Tibial nerve (tissue), 4 donors: ENCODE results near the gene PPFIBP1. TPM values are rescaled to one million over a fixed set of nuclear protein-coding genes. Genes with fewer than 3 reads are reported as not detected.
A peak's percentile ranks its signal among the peaks of the same experiment; 100 is the strongest.

Experiments
- DNase-seq, 2 donors: peaks; one replicate each; pipeline ENCODE4 v3.0.0-alpha.2; 2019; ENCODE audit warnings: low spot score in 2 of 2
- H3K27ac ChIP-seq, 4 donors: fragments of 200-600 bp; sonication (generic) in 3 of 4; one replicate each; pipeline ENCODE4 v1.5.1; 2017 to 2019; ENCODE audit warnings: mild to moderate bottlenecking in 1 of 4
- H3K27me3 ChIP-seq, 2 donors: fragments of 200-600 bp; sonication (generic) in 1 of 2; one replicate each; pipeline versions ENCODE4 v1.5.1 to v1.6.0; 2017 to 2019
- H3K36me3 ChIP-seq, 3 donors: fragments of 200-600 bp; sonication (generic); one replicate each; pipeline ENCODE4 v1.5.1; 2018 to 2019
- H3K4me1 ChIP-seq, 4 donors: fragments of 200-600 bp; sonication (generic) in 3 of 4; one replicate each; pipeline ENCODE4 v1.5.1; 2017 to 2019
- H3K4me3 ChIP-seq, 4 donors: fragments of 200-600 bp; sonication (generic) in 3 of 4; one replicate each; pipeline ENCODE4 v1.5.1; 2017 to 2019; ENCODE audit warnings: mild to moderate bottlenecking in 1 of 4, moderate library complexity in 1 of 4
- H3K9me3 ChIP-seq, 4 donors: fragments of 200-600 bp; sonication (generic) in 3 of 4; one replicate each; pipeline ENCODE4 v1.5.1; 2017 to 2019
- EP300 ChIP-seq, 2 donors: sonication (generic); formaldehyde crosslinking; IDR thresholded peaks; one replicate each; pipeline ENCODE4 v1.6.1; 2017; ENCODE audit warnings: antibody characterized with exemption in 2 of 2, mild to moderate bottlenecking in 1 of 2
- POLR2A ChIP-seq, 2 donors: fragments of 450-650 bp; IDR thresholded peaks; one replicate each; pipeline ENCODE4 v1.6.1; 2017; ENCODE audit warnings: antibody characterized with exemption in 2 of 2, mild to moderate bottlenecking in 2 of 2, moderate library complexity in 2 of 2
- WGBS, 2 donors: methylation state at CpG; one replicate each; pipeline ENCODE4 v1.1.5; 2018; 5-methylcytosine and 5-hydroxymethylcytosine counted together
- total RNA-seq, 4 donors: library from RNA; depleted of rRNA; stranded (reverse); fragments of >200 nt; gene quantifications; one replicate each; pipeline ENCODE4 v1.1.0, GENCODE V29; 2016
- TF ChIP-seq, protein P1 (sequence below), 5 experiments: fragments of 200-600 bp in 3 of 5; fragments of 450-650 bp in 2 of 5; sonication (generic) in 3 of 5; IDR thresholded peaks; one replicate each; pipeline ENCODE4 v1.5.1; 2016 to 2019; ENCODE audit warnings: antibody characterized with exemption in 5 of 5, mild to moderate bottlenecking in 3 of 5, moderate library complexity in 2 of 5

Gene PPFIBP1
- total RNA-seq, 4 donors from 2014 or later = 56.9 to 110 (median 72.5) TPM

DNA sequence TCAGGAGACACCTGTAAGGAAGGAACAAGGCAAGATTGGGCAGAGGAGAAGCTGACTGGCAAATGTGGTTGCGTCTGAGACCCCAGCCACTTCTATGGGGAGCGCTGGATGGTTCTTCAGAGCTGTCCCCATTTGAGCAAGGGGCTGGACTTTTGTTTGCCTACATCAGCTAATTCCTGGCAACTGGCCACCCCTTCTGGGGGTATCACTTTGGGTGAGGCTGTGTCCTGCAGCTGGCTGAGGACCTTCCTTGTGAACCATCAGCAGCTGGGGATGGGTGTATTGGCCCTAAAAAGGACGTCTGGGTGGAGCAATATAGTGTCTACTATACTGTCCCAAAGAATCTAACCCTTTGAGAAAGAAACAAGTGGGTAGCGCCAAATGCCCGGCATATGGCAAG is 23.6 kb downstream of the PPFIBP1 start:
- TF ChIP-seq POLR2A (IDR thresholded peaks at IDR 0.05) = no peak
- no peak for TF ChIP-seq EP300 (IDR thresholded peaks at IDR 0.05)
- TF ChIP-seq, protein P1, sequence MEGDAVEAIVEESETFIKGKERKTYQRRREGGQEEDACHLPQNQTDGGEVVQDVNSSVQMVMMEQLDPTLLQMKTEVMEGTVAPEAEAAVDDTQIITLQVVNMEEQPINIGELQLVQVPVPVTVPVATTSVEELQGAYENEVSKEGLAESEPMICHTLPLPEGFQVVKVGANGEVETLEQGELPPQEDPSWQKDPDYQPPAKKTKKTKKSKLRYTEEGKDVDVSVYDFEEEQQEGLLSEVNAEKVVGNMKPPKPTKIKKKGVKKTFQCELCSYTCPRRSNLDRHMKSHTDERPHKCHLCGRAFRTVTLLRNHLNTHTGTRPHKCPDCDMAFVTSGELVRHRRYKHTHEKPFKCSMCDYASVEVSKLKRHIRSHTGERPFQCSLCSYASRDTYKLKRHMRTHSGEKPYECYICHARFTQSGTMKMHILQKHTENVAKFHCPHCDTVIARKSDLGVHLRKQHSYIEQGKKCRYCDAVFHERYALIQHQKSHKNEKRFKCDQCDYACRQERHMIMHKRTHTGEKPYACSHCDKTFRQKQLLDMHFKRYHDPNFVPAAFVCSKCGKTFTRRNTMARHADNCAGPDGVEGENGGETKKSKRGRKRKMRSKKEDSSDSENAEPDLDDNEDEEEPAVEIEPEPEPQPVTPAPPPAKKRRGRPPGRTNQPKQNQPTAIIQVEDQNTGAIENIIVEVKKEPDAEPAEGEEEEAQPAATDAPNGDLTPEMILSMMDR (IDR thresholded peaks at IDR 0.05) = no peak
- 80 to 95% methylated on average over 5 of the region's 5 CpGs for WGBS, 2 donors
- Histone ChIP-seq H3K27ac (no peak overlapping the region), H3K9me3 (no peaks in the 10 kb centered on the region), H3K36me3 (no peaks in the 10 kb centered on the region), H3K27me3 (no peaks in the 10 kb centered on the region), H3K4me1 (peaks cover 0 to 70% (median 33%) of the 10 kb centered on the region in 4 donors), H3K4me3 (no peak overlapping the region)
- DNase-seq = no peak

DNA sequence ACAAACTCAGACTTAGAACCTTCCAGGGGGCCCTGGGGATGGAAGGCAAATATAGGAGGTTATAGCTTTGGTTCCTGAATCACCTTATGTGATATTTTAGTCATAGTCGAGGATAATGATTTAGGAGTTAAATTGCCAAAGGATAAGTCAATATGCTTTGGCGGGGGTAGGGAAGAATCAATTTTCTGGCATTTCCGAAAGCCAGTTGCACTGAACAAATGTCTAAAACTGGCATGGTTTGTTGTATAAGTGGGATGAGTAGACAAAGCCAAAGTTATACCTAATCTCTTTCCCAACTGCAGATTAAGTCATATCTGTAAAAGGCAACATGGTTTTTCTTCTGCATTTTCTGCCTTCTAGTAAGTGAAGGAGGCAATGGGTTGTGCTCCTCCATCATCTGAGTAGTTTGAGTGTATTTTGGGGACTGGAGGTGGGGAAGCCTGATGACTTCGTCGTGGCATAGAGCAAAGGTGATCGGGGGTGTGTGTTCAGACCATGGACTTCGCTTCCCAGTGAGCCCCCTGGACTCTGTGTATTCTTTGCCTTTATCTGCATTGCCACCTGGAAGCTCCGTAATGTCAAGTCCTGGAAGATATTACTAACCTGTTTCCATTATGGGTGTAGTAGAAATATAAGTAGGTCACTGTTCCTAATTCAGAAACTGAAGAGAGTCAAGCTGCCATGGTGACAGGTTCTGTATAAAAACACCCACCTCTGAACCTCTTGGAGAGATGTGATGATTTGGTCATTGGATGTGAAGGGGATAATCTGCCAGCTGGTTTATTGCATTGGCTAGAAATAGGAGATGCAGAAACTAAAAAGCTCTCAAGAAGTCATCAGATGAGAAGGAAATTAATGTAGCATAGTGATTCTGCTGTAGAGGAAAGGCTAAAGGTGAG is 24.5 kb downstream of the PPFIBP1 start:
- H3K4me1 ChIP-seq = peaks cover 0 to 77% (median 35%) of the 10 kb centered on the region in 4 donors
- H3K9me3 ChIP-seq = no peaks in the 10 kb centered on the region
- H3K27me3 ChIP-seq = no peaks in the 10 kb centered on the region
- TF ChIP-seq, protein P1 (IDR thresholded peaks at IDR 0.05) = no peak
- TF ChIP-seq EP300 (IDR thresholded peaks at IDR 0.05) = no peak
- TF ChIP-seq POLR2A (IDR thresholded peaks at IDR 0.05) = no peak
- DNase-seq = no peak
- no peak overlapping the region for H3K4me3 ChIP-seq
- WGBS, 2 donors = 87 to 93% methylated on average over 8 of the region's 8 CpGs
- no peaks in the 10 kb centered on the region for H3K36me3 ChIP-seq
- H3K27ac ChIP-seq = peak overlapping the region in 2 of 4 donors; percentile 76 to 91

DNA sequence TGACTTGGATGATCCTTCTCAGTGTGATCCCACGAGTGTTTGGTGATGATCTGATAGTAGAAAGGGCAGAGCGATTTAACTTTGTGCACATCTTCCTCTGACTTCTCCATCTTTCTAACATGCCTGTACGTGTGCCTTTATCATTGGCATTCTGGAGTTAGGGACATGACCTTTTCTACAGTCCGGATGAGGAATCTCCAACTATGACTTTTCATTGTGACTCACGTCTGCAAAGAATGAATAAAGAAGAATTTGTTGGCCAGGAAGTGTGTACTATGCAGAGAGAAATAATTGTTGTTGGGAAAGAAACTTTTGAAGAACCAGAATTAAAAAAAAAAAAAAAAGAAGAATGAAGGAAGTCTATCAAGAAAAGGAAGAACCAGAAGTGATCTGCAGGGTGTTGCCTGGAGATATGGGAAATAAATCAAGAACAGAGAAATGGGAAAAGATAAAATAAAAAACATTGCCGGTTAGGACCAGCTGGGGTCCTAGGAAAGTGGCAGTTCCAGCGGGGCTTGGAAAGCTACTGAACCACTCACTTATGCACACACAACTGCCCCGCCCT is 25.3 kb downstream of the PPFIBP1 start:
- H3K36me3 ChIP-seq = no peaks in the 10 kb centered on the region
- peak overlapping the region; percentile 50 to 91 (median 64) for H3K27ac ChIP-seq
- 30% methylated on average over 8 of the region's 8 CpGs for WGBS, 2 donors
- no peak for DNase-seq
- H3K9me3 ChIP-seq = no peaks in the 10 kb centered on the region
- no peaks in the 10 kb centered on the region for H3K27me3 ChIP-seq
- peaks cover 0 to 84% (median 36%) of the 10 kb centered on the region in 4 donors for H3K4me1 ChIP-seq
- peak overlapping the region in 1 of 4 donors; percentile 22 for H3K4me3 ChIP-seq
- no peak for TF ChIP-seq POLR2A (IDR thresholded peaks at IDR 0.05)
- TF ChIP-seq, protein P1 (IDR thresholded peaks at IDR 0.05) = no peak
- no peak for TF ChIP-seq EP300 (IDR thresholded peaks at IDR 0.05)

DNA sequence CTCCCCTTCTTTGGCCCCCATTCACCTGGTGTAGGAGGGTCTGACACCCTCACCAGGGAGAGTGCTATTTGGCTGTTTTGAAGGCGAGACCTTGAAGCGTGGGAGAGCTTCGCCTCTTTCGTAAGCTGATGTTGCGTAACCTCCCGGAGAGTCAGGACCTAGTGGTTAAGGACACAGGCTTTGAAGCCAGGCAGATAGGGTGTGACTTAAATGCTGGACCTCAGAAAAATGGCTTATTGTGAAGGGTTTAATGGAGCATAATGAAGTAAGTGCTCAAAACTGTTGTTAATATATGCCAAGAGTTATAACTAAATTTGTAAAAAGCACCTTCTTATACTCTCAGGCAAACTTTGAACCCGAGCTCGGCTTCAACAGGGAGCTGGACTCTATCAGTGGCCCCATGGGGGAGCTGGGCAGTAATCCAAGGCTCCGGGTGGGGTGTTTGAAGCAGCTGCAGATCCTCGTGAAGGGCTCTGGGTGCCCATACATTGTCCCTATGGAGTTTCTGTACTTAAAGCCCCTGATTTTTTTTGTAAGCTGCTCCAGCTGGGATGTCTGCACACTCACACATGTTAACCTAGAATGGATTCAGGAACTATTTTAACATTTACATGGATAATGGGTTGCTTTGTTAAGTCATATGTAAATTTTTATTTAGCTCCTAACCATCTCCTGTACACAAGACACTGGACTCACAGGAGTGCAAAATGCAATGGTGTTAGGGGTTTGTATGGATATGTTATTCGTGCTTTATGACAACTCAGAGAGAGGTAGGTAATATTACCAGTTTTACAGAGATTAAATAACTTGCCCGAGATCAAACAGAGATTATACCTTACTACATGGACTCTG is 26.0 kb downstream of the PPFIBP1 start:
- Histone ChIP-seq H3K4me1 (peaks cover 0 to 92% (median 36%) of the 10 kb centered on the region in 4 donors), H3K27ac (peak overlapping the region; percentile 50 to 91 (median 64)), H3K36me3 (no peaks in the 10 kb centered on the region), H3K4me3 (peak overlapping the region in 1 of 4 donors; percentile 22), H3K27me3 (no peaks in the 10 kb centered on the region), H3K9me3 (no peaks in the 10 kb centered on the region)
- DNase-seq = peak; percentile 76 to 93
- TF ChIP-seq EP300 (IDR thresholded peaks at IDR 0.05) = peak in 1 of 2 donors; percentile 90
- TF ChIP-seq, protein P1 (IDR thresholded peaks at IDR 0.05) = no peak
- 23 to 30% methylated on average over 12 of the region's 12 CpGs for WGBS, 2 donors
